ENCODE results near the gene CITED4. TPM values are rescaled to one million over a fixed set of nuclear protein-coding genes. Genes with fewer than 3 reads are reported as not detected.

Gene CITED4
- total RNA-seq, 1 donor from 2014 or later, result 42.1 TPM

GRCh38 chr1:40817791-40818263 is 44.3 kb downstream of the CITED4 start:
- DNase-seq (ENCODE audit: extremely low read depth, low read depth, low spot score), result no peak

GRCh38 chr1:40815420-40815819 is 46.7 kb downstream of the CITED4 start:
- DNase-seq (ENCODE audit: extremely low read depth, low read depth, low spot score), result no peak

Other genes with a start within 250 kb of the CITED4 start
- under 0.01 and 0.15 TPM in 2 replicates for gene RIMS3, start 196.7 kb downstream of the CITED4 start, total RNA-seq
- gene NFYC, start 170.7 kb downstream of the CITED4 start, total RNA-seq, result 32.5 and 37.2 TPM in 2 replicates
- gene KCNQ4, start 78.6 kb downstream of the CITED4 start, total RNA-seq, result 0.12 and 0.68 TPM in 2 replicates
- 38.7 and 69.9 TPM in 2 replicates for gene CTPS1, start 117.3 kb upstream of the CITED4 start, total RNA-seq
- 0.05 and 0.18 TPM in 2 replicates for gene SLFNL1, start 159.4 kb upstream of the CITED4 start, total RNA-seq